Gastroesophageal sphincter (tissue), 3 donors: ENCODE data around the gene COL4A5.

ENCODE experiments used
- CTCF ChIP-seq, 4 experiments: fragments of 200-600 bp in 2 of 4; fragments of 450-650 bp in 2 of 4; sonication (generic) in 1 of 4; IDR thresholded peaks; one replicate each; pipeline ENCODE4 v1.5.1; 2017 to 2019; ENCODE audit warnings: antibody characterized with exemption in 4 of 4, mild to moderate bottlenecking in 2 of 4, moderate library complexity in 2 of 4
- EP300 ChIP-seq: sonication (generic); formaldehyde crosslinking; IDR thresholded peaks from one replicate; pipeline ENCODE4 v1.6.1; 2017; ENCODE audit warnings: antibody characterized with exemption, mild to moderate bottlenecking
- POLR2A ChIP-seq, 2 donors: fragments of 450-650 bp; IDR thresholded peaks; one replicate each; pipeline ENCODE4 v1.6.1; 2017; ENCODE audit warnings: antibody characterized with exemption in 2 of 2, mild to moderate bottlenecking in 2 of 2, moderate library complexity in 1 of 2
- POLR2AphosphoS5 ChIP-seq: sonication (generic); formaldehyde crosslinking; IDR thresholded peaks from one replicate; pipeline ENCODE4 v1.6.1; 2017; ENCODE audit warnings: antibody characterized with exemption

- TF ChIP-seq CTCF (IDR thresholded peaks at IDR 0.05) (no peak), POLR2A (IDR thresholded peaks at IDR 0.05) (no peak), POLR2AphosphoS5 (no peak), EP300 (no peak)
Measured at GRCh38 chrX:108735679-108736508, 296.3 kb downstream of the COL4A5 start.
